ENCODE data around the gene TGFBR3.

The TGFBR3 gene

DNA sequence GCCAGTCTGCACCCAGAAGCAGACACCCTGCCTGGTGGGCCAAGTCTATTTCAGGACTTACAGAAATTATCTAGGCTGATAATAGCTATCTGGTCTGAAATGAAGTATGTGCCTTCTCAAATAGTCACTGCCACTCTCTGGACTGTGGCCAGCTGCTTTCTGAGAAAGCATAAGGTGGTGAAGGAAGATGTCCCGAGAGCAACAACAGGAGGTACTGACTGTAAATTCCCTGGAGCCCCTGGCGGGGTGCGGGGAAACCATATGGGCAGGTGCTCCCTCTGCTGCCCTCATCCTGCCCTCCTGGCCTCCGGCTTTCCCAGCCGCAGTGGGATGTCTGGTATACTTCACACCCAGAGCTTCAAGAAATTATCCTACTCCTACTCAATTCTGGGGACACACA, 86.8 kb downstream of the TGFBR3 start:
- DNase-seq (ENCODE audit: low spot score) = no peak

DNA sequence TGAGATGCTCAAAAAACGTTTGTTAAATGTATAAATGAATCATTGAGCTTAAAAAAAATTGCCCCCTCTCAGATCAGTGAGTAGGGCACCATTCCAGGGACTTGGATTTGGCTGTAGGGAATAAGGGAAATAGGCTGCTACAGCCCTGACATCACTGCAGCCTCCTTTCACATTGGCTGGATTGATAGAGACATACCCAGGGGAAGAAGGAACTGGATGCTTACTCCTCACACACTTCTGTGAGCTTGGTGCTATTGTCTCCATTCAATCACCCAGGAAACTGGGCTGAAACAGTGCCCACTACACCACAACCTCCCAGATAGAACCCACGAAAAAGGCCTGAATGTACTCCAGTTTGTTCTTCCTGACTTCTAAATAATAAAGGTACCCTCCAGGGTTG, 87.2 kb downstream of the TGFBR3 start:
- no peak for DNase-seq (ENCODE audit: low spot score)

DNA sequence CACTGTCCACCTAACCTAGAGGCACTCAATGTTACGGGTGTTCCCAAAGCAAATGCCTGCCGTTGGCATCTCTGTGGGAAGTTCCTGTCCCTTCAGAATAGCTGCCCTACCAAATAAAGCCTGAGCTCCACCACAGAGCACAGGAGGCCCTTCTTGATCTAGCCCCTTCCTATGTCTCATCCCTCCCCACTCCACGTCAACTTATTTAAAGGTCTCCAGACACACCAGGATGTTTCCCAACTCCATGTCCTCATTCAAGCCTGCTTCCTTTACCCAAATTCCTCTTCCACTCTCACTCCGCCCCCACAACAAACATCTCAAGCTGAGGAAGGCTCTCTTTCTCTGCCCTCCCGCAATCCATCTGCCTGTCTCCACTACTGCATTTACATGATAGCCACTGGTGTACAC, 87.7 kb downstream of the TGFBR3 start:
- no peak for DNase-seq (ENCODE audit: low spot score)

DNA sequence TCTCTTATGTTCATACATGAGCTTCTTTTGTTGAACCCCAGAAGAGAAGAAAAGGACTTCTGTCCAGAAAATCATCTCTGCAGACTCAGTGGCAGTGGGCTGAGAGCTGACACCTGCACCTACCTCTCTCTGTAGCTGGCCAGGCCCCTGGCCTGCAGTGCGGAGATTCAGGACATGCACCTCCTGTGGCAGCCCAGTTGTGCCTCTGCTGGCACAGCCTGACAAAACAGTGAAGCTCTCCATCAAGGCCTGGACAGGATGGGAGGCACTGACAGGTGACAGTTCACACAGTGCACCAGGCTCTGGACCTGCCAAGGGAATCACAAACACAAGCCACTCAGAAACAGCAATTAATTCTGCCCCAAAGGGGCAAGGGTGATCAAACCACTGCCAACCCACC, 88.8 kb downstream of the TGFBR3 start:
- no peak for DNase-seq (ENCODE audit: low spot score)

DNA sequence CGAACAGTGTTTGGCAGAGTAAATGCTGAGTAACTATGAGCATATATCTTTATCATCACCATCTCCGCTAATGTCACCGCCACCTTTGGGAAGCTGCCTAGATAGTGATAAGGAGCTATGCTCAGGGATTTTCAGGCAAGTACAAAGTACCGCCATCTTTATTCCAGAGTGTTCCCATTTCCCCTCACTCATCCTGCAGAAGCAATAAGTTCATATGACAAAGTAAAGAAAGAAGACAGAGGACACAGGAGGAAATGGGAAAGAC, 89.6 kb downstream of the TGFBR3 start:
- DNase-seq (ENCODE audit: low spot score) = no peak

DNA sequence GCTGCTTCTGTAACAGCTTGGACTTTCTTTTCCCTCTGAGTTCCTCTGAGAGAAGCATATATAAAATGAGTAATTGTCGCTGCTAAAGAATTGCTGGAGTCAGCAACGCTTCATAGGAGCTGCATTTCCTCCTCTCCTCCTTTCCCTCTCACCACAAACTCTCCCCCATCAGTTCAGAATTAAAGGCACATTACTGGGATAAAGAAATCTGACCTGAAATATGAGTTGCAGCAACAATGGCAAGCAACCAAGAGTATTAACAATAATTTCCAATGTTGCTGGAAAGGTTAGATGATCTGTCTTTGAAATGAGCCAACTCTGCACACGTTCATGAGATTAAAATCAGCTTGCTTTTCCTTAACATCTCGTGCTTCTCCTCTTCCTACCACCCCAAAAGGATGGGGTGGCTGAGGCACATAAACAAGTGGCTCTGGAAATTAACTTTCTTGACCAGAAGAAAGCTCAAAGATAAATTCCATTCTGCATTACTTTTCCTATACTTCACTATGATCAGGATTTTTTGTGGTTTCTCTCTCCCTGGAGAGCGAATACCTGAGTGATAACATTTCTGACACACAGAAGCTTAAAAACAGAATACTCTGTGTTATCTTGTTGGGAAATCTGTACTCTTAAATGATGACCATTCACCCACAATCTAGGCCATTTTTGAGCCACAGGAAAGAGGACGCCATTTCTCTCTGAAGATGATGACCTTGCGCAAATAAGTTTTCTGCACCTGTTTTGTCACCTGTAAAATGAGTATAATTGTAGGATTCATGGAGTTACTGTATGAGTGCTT, 90.2 kb downstream of the TGFBR3 start:
- DNase-seq (ENCODE audit: low spot score) = no peak

DNA sequence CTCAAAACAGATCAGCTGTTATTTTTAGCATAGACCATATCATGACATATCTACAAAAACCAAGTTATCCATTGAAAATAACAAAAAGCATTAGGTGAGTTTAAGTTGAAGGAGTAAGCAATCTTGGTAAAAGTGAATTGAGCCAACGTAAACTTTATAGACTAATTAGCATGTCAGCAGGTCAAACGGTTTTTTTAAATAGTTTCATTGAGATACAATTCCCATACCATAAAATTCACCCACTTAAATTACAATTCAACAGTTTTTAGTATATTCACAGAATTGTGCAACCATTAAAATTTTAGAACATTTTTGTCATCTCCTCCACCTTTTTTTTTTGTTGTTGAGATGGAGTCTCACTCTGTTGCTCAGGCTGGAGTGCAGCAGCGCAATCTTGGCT, 92.1 kb downstream of the TGFBR3 start:
- DNase-seq (ENCODE audit: low spot score) = no peak

DNA sequence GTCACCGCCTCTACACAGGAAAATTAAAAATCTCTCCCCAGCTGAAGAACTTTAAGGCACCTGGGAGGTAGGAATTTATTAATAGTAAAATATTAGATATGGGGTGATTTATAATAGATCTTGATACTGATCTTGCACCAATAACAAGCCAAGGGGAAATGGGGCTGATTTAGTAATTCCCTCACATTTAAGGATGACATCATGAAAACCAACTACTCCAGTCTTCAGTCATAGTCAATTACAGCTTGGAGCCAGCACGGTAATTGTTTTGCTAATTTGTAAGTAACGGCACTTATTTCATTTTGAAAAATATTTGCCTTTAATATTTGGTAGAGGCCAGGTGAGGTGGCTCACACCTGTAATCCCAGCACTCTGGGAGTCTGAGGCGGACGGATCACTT, 92.8 kb downstream of the TGFBR3 start:
- no peak for DNase-seq (ENCODE audit: low spot score)

DNA sequence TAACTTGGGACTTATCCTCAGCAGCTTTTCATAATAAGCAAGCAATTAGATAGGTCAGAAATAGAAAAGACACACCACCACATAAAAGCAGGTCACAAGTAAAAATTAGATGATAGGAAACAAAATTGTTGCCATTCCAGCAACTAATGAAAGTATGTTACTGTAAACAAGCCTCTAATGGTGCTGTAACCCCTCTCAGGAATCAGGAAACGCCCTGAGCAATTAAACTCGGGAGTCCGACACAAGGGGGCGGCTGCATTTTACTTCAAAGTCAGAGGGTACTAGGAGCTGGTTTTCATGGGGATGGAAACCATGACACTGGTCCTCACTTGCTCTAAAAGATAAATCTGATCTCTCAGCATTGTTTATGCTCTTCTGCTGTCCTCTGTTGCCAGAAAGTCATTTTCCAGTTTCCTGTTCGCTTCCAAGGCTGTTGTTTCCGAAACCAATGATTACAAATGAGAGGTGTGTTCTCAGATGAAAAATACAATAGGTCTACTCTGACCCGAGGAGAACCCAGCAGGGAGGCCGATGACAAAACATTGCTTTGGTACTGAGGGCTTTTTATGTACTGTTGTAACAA, 93.4 kb downstream of the TGFBR3 start:
- no peak for DNase-seq (ENCODE audit: low spot score)

DNA sequence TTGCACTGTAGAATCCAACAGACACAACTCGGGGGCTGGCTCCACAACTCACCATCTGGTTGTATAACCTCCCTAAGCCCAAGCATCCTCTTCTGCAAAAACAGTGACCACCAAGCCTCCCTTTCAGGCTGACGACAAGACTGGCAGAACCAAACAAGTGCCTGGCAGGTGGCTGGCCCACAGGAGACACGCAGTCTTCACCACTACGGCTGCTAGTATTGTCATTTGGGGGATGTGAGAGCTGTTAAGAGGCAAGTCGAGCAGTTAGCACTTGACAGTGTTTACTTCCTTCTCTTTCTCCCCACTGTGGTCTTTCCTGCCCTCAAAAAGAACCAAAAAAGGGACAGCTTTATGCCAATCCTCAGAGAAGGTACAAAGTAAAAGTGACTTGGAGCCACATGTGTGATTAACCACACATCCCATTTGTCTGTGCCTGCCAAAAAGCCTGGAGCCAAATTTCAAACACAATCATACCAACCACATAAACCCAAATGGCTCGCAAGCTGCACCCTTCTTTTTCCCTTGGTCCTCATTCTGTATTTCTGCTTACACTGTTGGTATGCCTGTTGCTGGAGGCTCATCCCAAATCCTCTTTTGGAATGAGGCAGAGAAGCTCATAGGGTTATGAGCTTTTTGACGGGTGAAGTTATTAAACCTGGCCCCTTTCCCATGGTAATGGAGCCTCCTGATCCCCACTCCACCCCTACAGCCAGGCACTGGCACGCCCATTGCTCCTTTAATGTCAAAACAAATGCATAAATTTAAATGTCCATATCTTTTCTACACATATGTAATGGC, 94.1 kb downstream of the TGFBR3 start:
- no peak for DNase-seq (ENCODE audit: low spot score)

DNA sequence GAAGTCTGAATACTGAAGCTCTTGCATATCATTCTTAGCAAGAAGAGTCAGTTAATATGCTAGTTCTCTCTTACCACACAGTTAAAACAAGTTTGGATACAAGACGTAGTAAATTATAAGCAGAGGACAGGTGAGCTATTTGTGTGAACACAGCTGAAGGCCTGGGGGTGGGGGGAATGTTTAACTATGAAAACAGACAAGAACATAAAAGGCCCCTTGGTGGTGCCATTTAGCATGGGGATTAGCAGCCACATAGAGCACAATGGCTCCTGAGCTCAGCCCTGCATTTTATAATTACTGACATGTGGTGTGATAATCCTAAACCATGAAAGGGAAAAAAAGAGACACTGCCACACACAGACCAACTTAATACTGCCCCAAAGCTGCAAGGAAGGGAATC, 94.8 kb downstream of the TGFBR3 start:
- no peak for DNase-seq (ENCODE audit: low spot score)

DNA sequence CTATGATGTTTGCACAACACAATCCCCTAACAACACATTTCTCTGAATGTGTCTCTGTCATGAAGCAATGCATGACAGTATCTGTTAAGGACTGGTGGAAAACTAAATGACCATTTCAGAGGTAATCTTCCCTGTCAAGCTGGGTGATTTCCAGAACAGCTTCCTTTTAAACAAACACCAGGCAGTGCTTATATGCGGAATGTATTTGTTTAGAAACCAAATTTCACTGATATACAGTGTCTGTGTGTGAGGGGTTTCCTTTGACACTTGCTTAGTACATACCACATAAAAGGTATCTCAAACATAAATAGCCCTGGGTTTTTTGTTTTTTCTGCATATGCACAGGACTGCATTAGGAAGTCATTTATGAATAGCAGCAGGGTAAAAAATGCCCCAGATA, 95.6 kb downstream of the TGFBR3 start:
- DNase-seq (ENCODE audit: low spot score) = no peak

DNA sequence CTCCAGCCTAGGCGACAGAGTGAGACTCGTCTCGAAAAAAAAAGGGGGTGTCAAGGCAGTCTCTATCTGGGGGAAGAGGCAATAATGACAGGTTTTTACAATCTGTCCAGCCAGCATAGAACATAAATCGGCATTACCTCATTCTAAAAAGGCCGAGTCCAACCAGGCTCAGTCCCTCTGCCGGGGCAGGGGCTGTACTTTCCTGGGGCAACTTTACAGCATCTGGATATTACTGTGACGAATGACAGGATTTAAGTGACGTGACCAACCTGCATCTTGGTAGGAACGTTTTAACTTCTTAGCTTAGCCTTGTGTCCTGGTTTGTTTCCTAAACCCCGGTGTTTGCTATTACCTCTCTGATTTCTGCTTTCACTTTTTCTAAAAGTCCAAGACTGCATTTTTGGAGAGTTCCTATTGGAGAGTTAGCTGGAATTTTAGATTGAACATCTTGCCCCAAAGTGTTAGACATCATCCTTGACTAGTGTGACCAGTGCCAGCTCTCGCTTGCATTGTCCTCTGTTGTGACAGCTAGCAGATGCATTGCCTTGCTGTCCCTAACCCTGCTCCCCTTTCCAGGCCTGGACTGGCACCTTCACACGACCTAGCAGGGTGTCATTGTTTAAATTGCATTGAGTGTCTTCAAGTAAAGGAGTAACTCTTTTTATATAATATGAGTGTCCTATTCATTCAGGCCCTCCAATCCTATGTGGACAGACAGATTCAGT, 96.5 kb downstream of the TGFBR3 start:
- DNase-seq (ENCODE audit: low spot score) = no peak

DNA sequence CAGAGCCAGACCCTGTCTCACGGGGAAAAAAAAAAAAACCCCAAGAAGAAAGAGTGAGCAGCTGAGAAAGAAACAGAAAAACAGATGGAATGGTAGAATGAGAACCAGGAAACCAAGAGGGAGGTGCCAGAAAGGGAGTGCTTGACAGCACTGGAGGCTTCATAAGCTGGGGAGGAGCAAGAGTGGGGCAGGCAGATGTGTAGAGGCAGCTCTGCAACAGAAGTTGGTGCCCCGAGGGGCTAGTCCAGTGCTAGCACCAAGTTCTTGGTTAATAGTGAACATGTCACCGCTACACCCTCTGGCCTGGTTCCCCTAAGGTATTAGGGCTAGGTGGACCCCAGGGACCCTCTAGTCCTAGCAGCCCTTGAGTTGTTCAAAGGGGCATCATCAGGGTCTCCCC, 98.0 kb downstream of the TGFBR3 start:
- no peak for DNase-seq (ENCODE audit: low spot score)

DNA sequence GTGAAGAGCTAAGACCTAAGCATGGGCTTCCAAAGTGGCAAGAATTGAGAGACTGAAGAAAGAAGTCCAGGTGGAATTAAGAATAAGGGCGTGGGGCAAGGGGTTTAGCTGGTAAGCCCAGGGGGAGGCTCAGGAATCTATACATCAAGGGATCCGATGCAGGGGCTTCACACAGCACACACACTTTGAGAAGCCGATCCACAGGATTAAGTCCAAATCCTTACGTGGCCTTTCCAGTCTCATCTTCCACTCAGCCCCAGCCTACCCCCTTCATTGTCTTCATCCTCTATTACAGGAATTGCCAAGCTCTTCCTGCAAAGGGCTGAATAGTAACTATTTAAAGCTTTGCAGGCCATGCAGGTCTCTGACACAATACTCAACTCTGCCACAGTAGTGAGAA, 101.3 kb downstream of the TGFBR3 start:
- no peak for DNase-seq (ENCODE audit: low spot score)

DNA sequence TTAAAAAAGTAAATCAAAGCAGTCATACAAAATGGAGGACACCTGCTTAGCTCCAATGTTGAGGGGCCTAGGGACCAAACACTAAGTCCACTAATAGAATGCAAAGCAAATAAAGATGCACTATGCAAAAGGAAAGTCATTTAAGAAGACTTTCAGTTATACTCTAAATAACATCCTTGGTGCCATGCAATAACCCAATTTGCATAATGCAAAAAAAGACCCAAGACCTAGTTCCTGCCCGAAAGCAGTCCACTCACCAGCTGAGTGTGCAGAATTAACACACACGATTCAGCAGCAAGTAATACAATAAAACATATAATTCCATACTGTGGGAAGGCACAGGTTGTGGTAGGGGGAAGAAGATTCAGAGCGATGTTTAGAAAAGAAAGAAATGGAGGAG, 101.8 kb downstream of the TGFBR3 start:
- no peak for DNase-seq (ENCODE audit: low spot score)

DNA sequence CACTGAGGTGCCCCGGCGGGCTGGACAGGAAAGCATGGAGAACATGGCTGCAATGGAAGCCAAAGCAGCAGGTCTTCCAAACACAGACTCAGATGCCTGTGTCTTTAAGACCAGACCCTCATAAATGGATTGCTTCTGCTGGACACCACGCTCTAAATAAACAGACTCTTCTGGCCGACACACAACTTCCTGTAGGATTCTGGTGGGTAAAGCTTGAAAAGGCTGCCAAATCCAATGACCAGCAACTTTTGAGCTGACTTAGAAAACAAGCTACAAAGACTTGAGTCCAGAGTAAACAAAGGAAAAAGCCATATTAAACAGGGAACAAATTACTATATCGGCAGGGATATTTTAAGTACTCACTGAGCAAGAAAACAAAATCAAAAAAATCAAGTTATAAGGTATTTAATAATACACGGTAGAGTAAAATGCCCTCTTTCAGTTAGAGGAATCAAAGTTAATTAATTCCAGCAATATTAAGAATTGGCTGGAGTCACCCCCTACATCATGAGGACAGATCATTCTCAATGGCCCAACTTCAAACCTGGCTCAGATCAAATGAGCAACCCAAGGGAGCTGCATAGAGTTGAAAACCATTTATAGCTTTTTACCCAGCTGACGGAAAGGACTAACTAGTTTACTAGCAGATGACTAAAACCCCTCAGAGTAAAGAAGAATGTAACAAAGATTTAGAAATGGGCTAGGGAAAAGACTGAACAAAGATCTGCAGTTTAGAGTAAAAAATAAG, 102.4 kb downstream of the TGFBR3 start:
- DNase-seq (ENCODE audit: low spot score) = no peak

DNA sequence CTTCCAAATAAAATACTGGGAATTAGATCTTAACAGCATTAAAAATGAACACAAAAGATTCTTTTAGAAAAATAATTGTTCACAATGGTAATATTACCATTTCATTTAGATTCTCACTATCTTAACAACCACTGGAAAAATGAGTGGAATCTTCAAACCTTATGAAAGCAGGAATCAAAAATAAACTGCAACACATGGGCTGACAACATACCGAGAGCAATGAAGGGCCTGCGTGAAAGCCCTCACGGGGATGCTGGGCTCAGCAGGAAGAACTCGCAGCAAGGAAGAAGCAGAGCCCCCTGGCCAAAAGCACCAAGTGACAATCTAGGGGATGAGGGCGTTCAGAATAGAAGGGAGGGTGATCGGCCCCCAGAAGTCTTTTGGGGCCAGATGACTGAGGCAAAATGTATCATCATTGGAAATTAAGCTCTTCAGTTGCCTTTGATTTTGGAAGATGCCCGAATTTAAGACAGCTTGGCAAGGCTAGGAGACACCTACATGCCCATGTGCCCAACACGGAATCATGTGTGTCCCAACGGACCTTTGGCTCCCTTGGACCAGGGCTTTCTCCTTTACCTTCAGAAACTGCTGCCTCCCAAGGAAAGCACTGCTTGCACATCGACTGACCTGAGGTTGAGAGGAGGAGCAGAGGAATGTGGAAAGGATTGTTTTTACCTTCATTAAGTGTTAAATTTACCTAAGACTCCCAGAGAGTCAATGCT, 103.9 kb downstream of the TGFBR3 start:
- no peak for DNase-seq (ENCODE audit: low spot score)

DNA sequence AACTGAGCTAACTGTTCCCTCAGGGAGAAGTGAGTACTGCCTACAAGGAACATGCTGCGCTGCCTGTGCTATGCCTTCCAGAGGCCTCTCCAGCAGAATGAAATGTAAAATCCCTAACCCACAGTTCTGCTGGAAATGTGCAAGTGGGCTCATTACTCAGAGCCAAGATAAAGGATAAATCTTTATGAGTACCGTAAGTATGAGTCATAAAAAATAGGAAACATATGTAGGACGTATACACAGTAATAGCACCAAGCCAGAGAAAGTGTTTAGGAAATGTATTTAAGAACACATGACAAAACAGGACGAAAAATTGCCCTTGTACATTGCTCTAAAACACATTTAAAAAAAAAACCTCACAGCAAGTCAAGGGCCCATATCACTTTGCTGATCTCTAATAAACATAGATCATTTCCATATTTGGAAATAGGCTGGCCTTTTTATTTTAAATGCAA, 104.6 kb downstream of the TGFBR3 start:
- no peak for DNase-seq (ENCODE audit: low spot score)

DNA sequence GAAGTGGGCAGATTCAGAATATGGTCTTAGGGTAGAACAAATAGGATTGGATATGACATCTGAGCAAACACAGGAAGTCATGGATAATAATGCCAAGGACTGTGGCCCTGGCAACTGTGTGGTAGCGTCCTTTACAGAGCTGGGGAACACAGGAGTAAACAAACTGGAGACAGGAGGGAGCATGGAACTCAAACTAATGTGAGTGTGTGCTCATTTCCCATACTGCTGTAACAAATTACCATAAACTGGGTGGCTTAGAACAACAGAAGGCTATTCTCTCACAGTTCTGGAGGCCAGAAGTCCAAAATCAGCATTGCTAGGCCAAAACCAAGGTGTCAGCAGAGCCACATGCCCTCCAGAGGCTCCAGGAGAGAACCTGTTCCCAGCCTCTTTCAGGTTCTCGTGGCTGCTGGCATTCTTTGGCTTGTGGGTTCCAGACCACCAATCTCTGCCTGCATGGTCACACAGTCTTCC, 106.4 kb downstream of the TGFBR3 start:
- DNase-seq (ENCODE audit: low spot score) = no peak

DNA sequence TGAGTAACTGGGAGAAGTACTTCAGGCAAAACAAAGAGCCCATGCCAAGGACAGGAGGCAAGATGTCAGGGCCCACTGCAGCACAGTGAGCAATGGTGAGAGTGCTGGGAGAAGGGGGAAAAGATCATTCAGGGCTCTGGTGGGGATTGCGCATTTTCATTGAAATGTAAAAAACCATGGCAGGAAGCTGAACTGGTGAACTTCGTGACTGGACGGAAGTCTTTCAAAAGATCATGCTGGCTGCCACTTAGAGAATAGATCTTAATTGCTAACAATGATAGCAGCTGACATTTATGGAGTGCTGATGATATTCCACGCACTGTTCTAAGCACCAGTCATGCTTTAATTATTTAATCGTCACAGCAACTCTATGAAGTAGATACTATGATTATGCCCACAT, 107.0 kb downstream of the TGFBR3 start:
- no peak for DNase-seq (ENCODE audit: low spot score)

All from CD4-positive, alpha-beta T cell treated with Interleukin-2 at 100 ng/mL for 4 hours (primary cell).